ENCODE data around the gene CPA1.

Gene CPA1

GRCh38 chr7:130379921-130380860, at the start of gene CPA1:
CPA1 (plus strand) TSS chr7:130380494; CDS start chr7:130380521, 27 bp downstream.
- DNase-seq = no peak

GRCh38 chr7:130332259-130333053, 47.8 kb upstream of the CPA1 start:
- DNase-seq = no peak

GRCh38 chr7:130333832-130334231, 46.5 kb upstream of the CPA1 start:
- DNase-seq = no peak

- DNase-seq = no peak
Observed at GRCh38 chr7:130334274-130334673, 46.0 kb upstream of the CPA1 start.

GRCh38 chr7:130337410-130337971, 42.8 kb upstream of the CPA1 start:
- no peak for DNase-seq

GRCh38 chr7:130338233-130338632, 42.1 kb upstream of the CPA1 start:
- no peak for DNase-seq

- DNase-seq = no peak
Observed at GRCh38 chr7:130341882-130342281, 38.4 kb upstream of the CPA1 start.

- no peak for DNase-seq
Observed at GRCh38 chr7:130342701-130343380, 37.5 kb upstream of the CPA1 start.

- no peak for DNase-seq
Observed at GRCh38 chr7:130344271-130344866, 35.9 kb upstream of the CPA1 start, which contains the start of gene CPA5. CPA5 (plus strand) TSS chr7:130344816; CDS start chr7:130346486, 1,670 bp downstream.

- DNase-seq = no peak
Observed at GRCh38 chr7:130345136-130345535, 35.2 kb upstream of the CPA1 start.

- no peak for DNase-seq
Observed at GRCh38 chr7:130345725-130346124, 34.6 kb upstream of the CPA1 start.

- no peak for DNase-seq
Observed at GRCh38 chr7:130346177-130346905, 34.0 kb upstream of the CPA1 start.

- no peak for DNase-seq
Observed at GRCh38 chr7:130346941-130347340, 33.4 kb upstream of the CPA1 start.

- DNase-seq = no peak
Observed at GRCh38 chr7:130349911-130350782, 30.1 kb upstream of the CPA1 start.

GRCh38 chr7:130350945-130351790, 29.1 kb upstream of the CPA1 start:
- DNase-seq = no peak

GRCh38 chr7:130351791-130352090, 28.6 kb upstream of the CPA1 start:
- no peak for DNase-seq

GRCh38 chr7:130352194-130353074, 27.9 kb upstream of the CPA1 start:
- no peak for DNase-seq

- DNase-seq = no peak
Observed at GRCh38 chr7:130353196-130353595, 27.1 kb upstream of the CPA1 start.
